Measurements from ENCODE around the gene SPTB.

SPTB gene

GRCh38 chr14:64889352-64889751, 9.6 kb upstream of the SPTB start:
- H3K9me3 ChIP-seq (ENCODE audit: control insufficient read depth in 2 of 2, low read length in 2 of 2) = no peaks in the 10 kb centered on the region
- H3K27ac ChIP-seq (ENCODE audit: low read depth in 2 of 2, low read length in 2 of 2) = no peak overlapping the region
- no peak overlapping the region for H3K4me3 ChIP-seq (ENCODE audit: low read length in 2 of 2)
- no peaks in the 10 kb centered on the region for H3K36me3 ChIP-seq (ENCODE audit: control insufficient read depth in 2 of 2, insufficient read depth in 2 of 2, low read length in 2 of 2)
- H3K27me3 ChIP-seq (ENCODE audit: control insufficient read depth in 2 of 2, insufficient read depth in 2 of 2, low read length in 2 of 2) = peaks cover 0 to 3% of the 10 kb centered on the region in 2 donors
- no peak overlapping the region for H3K9ac ChIP-seq (ENCODE audit: low read depth in 1 of 2, low read length in 2 of 2)
- H3K4me1 ChIP-seq (ENCODE audit: control insufficient read depth in 2 of 2, insufficient read depth in 2 of 2, low read length in 2 of 2) = no peaks in the 10 kb centered on the region

- no peaks in the 10 kb centered on the region for H3K9me3 ChIP-seq (ENCODE audit: control insufficient read depth in 2 of 2, low read length in 2 of 2)
- H3K4me3 ChIP-seq (ENCODE audit: low read length in 2 of 2) = no peak overlapping the region
- no peak overlapping the region for H3K27ac ChIP-seq (ENCODE audit: low read depth in 2 of 2, low read length in 2 of 2)
- H3K27me3 ChIP-seq (ENCODE audit: control insufficient read depth in 2 of 2, insufficient read depth in 2 of 2, low read length in 2 of 2) = peaks cover 10 to 14% of the 10 kb centered on the region in 2 donors
- no peak overlapping the region for H3K9ac ChIP-seq (ENCODE audit: low read depth in 1 of 2, low read length in 2 of 2)
- no peaks in the 10 kb centered on the region for H3K4me1 ChIP-seq (ENCODE audit: control insufficient read depth in 2 of 2, insufficient read depth in 2 of 2, low read length in 2 of 2)
- no peaks in the 10 kb centered on the region for H3K36me3 ChIP-seq (ENCODE audit: control insufficient read depth in 2 of 2, insufficient read depth in 2 of 2, low read length in 2 of 2)
Measured at GRCh38 chr14:64885559-64885958, 5.9 kb upstream of the SPTB start.

- Histone ChIP-seq H3K9me3 (ENCODE audit: control insufficient read depth in 2 of 2, low read length in 2 of 2) (no peaks in the 10 kb centered on the region), H3K27ac (ENCODE audit: low read depth in 2 of 2, low read length in 2 of 2) (no peak overlapping the region), H3K27me3 (ENCODE audit: control insufficient read depth in 2 of 2, insufficient read depth in 2 of 2, low read length in 2 of 2) (peaks cover 19 to 22% of the 10 kb centered on the region in 2 donors), H3K36me3 (ENCODE audit: control insufficient read depth in 2 of 2, insufficient read depth in 2 of 2, low read length in 2 of 2) (no peaks in the 10 kb centered on the region), H3K9ac (ENCODE audit: low read depth in 1 of 2, low read length in 2 of 2) (peak overlapping the region in 1 of 2 donors; percentile 47), H3K4me1 (ENCODE audit: control insufficient read depth in 2 of 2, insufficient read depth in 2 of 2, low read length in 2 of 2) (peaks cover 0 to 3% of the 10 kb centered on the region in 2 donors), H3K4me3 (ENCODE audit: low read length in 2 of 2) (peak overlapping the region; percentile 65)
Measured at GRCh38 chr14:64880221-64881121, 764 bp upstream of the SPTB start.

GRCh38 chr14:64878837-64879634, 671 bp downstream of the SPTB start:
- Histone ChIP-seq H3K9ac (ENCODE audit: low read depth in 1 of 2, low read length in 2 of 2) (no peak overlapping the region), H3K4me3 (ENCODE audit: low read length in 2 of 2) (peak overlapping the region; percentile 48 to 65), H3K27ac (ENCODE audit: low read depth in 2 of 2, low read length in 2 of 2) (no peak overlapping the region), H3K4me1 (ENCODE audit: control insufficient read depth in 2 of 2, insufficient read depth in 2 of 2, low read length in 2 of 2) (peaks cover 0 to 3% of the 10 kb centered on the region in 2 donors), H3K27me3 (ENCODE audit: control insufficient read depth in 2 of 2, insufficient read depth in 2 of 2, low read length in 2 of 2) (peaks cover 19 to 22% of the 10 kb centered on the region in 2 donors), H3K9me3 (ENCODE audit: control insufficient read depth in 2 of 2, low read length in 2 of 2) (no peaks in the 10 kb centered on the region), H3K36me3 (ENCODE audit: control insufficient read depth in 2 of 2, insufficient read depth in 2 of 2, low read length in 2 of 2) (no peaks in the 10 kb centered on the region)

- H3K4me3 ChIP-seq (ENCODE audit: low read length in 2 of 2) = no peak overlapping the region
Measured at GRCh38 chr14:64877846-64878245, 1.9 kb downstream of the SPTB start.

GRCh38 chr14:64875350-64875749, 4.4 kb downstream of the SPTB start:
- H3K4me1 ChIP-seq (ENCODE audit: control insufficient read depth in 2 of 2, insufficient read depth in 2 of 2, low read length in 2 of 2) = peaks cover 0 to 3% of the 10 kb centered on the region in 2 donors
- no peak overlapping the region for H3K9ac ChIP-seq (ENCODE audit: low read depth in 1 of 2, low read length in 2 of 2)
- peaks cover 8 to 12% of the 10 kb centered on the region in 2 donors for H3K27me3 ChIP-seq (ENCODE audit: control insufficient read depth in 2 of 2, insufficient read depth in 2 of 2, low read length in 2 of 2)
- no peak overlapping the region for H3K4me3 ChIP-seq (ENCODE audit: low read length in 2 of 2)
- no peaks in the 10 kb centered on the region for H3K9me3 ChIP-seq (ENCODE audit: control insufficient read depth in 2 of 2, low read length in 2 of 2)
- no peak overlapping the region for H3K27ac ChIP-seq (ENCODE audit: low read depth in 2 of 2, low read length in 2 of 2)
- no peaks in the 10 kb centered on the region for H3K36me3 ChIP-seq (ENCODE audit: control insufficient read depth in 2 of 2, insufficient read depth in 2 of 2, low read length in 2 of 2)

More at GRCh38 chr14:64877846-64878245, 1.9 kb downstream of the SPTB start:
- Histone ChIP-seq H3K27me3 (ENCODE audit: control insufficient read depth in 2 of 2, insufficient read depth in 2 of 2, low read length in 2 of 2) (peaks cover 19 to 22% of the 10 kb centered on the region in 2 donors), H3K27ac (ENCODE audit: low read depth in 2 of 2, low read length in 2 of 2) (no peak overlapping the region), H3K36me3 (ENCODE audit: control insufficient read depth in 2 of 2, insufficient read depth in 2 of 2, low read length in 2 of 2) (no peaks in the 10 kb centered on the region), H3K9ac (ENCODE audit: low read depth in 1 of 2, low read length in 2 of 2) (no peak overlapping the region), H3K4me1 (ENCODE audit: control insufficient read depth in 2 of 2, insufficient read depth in 2 of 2, low read length in 2 of 2) (peaks cover 0 to 3% of the 10 kb centered on the region in 2 donors), H3K9me3 (ENCODE audit: control insufficient read depth in 2 of 2, low read length in 2 of 2) (no peaks in the 10 kb centered on the region)

GRCh38 chr14:64873506-64874219, 6.0 kb downstream of the SPTB start:
- H3K4me1 ChIP-seq (ENCODE audit: control insufficient read depth in 2 of 2, insufficient read depth in 2 of 2, low read length in 2 of 2) = no peaks in the 10 kb centered on the region
- no peak overlapping the region for H3K4me3 ChIP-seq (ENCODE audit: low read length in 2 of 2)
- no peak overlapping the region for H3K9ac ChIP-seq (ENCODE audit: low read depth in 1 of 2, low read length in 2 of 2)
- H3K36me3 ChIP-seq (ENCODE audit: control insufficient read depth in 2 of 2, insufficient read depth in 2 of 2, low read length in 2 of 2) = no peaks in the 10 kb centered on the region
- H3K27ac ChIP-seq (ENCODE audit: low read depth in 2 of 2, low read length in 2 of 2) = no peak overlapping the region
- H3K9me3 ChIP-seq (ENCODE audit: control insufficient read depth in 2 of 2, low read length in 2 of 2) = no peaks in the 10 kb centered on the region
- peaks cover 3 to 5% of the 10 kb centered on the region in 2 donors for H3K27me3 ChIP-seq (ENCODE audit: control insufficient read depth in 2 of 2, insufficient read depth in 2 of 2, low read length in 2 of 2)

GRCh38 chr14:64871344-64871743, 8.4 kb downstream of the SPTB start:
- Histone ChIP-seq H3K27ac (ENCODE audit: low read depth in 2 of 2, low read length in 2 of 2) (no peak overlapping the region), H3K9ac (ENCODE audit: low read depth in 1 of 2, low read length in 2 of 2) (no peak overlapping the region), H3K36me3 (ENCODE audit: control insufficient read depth in 2 of 2, insufficient read depth in 2 of 2, low read length in 2 of 2) (no peaks in the 10 kb centered on the region), H3K9me3 (ENCODE audit: control insufficient read depth in 2 of 2, low read length in 2 of 2) (no peaks in the 10 kb centered on the region), H3K27me3 (ENCODE audit: control insufficient read depth in 2 of 2, insufficient read depth in 2 of 2, low read length in 2 of 2) (peaks cover 3 to 6% of the 10 kb centered on the region in 2 donors), H3K4me1 (ENCODE audit: control insufficient read depth in 2 of 2, insufficient read depth in 2 of 2, low read length in 2 of 2) (no peaks in the 10 kb centered on the region), H3K4me3 (ENCODE audit: low read length in 2 of 2) (no peak overlapping the region)

- H3K4me3 ChIP-seq (ENCODE audit: low read length in 2 of 2) = no peak overlapping the region
- H3K36me3 ChIP-seq (ENCODE audit: control insufficient read depth in 2 of 2, insufficient read depth in 2 of 2, low read length in 2 of 2) = no peaks in the 10 kb centered on the region
- H3K9me3 ChIP-seq (ENCODE audit: control insufficient read depth in 2 of 2, low read length in 2 of 2) = no peaks in the 10 kb centered on the region
- H3K9ac ChIP-seq (ENCODE audit: low read depth in 1 of 2, low read length in 2 of 2) = no peak overlapping the region
- H3K27me3 ChIP-seq (ENCODE audit: control insufficient read depth in 2 of 2, insufficient read depth in 2 of 2, low read length in 2 of 2) = peaks cover 3 to 8% of the 10 kb centered on the region in 2 donors
- H3K27ac ChIP-seq (ENCODE audit: low read depth in 2 of 2, low read length in 2 of 2) = no peak overlapping the region
- H3K4me1 ChIP-seq (ENCODE audit: control insufficient read depth in 2 of 2, insufficient read depth in 2 of 2, low read length in 2 of 2) = no peaks in the 10 kb centered on the region
Measured at GRCh38 chr14:64870160-64870559, 9.5 kb downstream of the SPTB start.
